ENCODE results near the gene EPHA1. TPM values are rescaled to one million over a fixed set of nuclear protein-coding genes. Genes with fewer than 3 reads are reported as not detected.

EPHA1 gene
- total RNA-seq, 2 donors from 2014 or later: 1.8 to 2.4 TPM

DNA sequence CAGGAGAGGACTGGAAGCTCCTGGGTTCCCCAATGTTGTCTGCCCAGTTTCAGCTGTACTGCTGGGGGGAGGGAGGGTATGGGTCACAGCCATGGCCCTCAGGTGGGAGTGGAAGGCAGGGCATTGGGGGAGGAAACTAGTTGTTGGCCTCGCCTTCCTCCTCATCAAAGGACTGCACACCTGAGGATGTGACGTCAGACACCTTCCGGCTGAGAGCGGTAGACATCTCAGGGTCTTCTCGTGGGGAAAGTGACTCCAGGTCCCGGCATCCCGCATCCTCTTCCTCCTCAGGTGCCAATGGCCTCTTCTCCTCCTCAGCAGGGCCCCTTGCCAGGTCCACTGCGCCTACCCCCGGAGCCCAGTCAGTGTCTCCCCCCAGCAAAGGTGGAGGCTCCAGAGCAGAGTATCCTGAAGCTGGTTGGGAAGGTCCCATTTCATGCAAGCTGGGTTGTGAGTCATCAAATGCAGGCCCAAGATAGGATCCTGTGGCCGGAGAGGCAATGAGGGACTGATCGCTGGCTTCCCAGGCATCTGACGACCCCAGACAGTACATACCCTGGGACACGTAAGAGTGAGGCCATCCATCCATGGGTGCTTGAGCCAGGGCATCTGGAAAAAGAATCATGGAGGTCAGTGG, 52.1 kb downstream of the EPHA1 start:
- Mint-ChIP-seq H3K27ac (no peak overlapping the region), H3K9me3 (no peaks in the 10 kb centered on the region), H3K36me3 (no peaks in the 10 kb centered on the region)
- no peak for DNase-seq (ENCODE audit: low spot score in 2 of 2)
- ATAC-seq: no peak

DNA sequence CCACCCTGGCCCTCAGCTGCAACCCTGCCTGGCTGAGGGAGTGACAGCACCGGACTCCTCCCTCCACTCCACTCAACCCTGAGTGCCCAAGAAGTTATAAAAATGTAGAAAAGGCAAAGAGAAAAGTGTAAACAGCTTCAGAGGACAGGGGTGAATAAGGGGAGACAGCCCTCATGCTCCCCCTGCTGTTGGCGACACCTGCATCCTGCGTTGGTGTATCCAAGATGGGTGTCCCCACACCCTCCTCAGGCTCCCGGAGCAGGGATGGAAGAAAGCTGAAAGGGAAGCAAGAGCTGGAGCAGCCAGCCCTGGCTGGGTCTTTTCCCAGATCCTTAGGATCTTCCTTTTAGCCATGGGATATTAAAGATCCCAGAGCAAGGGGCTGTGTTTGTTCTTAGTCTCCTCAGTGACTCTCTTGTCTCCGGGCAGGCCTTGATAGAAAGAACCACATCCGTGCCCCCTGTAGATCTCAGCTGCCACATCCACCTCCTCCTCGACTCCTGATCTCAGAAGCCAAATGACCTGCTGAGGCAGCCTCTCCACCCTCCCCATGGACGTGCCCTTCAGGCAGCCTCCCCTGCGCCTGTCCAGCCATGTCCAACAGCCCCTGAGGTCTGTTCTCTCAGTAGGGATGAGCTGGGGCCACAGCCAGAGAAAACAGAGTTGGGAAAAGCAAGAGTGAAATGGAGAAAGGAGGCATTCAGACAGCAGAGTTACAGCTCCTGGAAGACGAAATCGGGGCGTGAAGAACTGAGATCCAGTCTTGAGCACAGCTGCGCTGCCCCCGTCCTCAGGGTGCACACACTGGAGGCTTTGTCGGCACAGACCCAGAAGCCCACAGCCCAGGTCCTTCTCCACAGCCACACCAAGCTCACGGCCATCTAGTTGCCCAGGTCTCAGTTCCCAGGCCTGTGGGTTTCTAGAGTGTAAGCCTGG, 52.9 kb downstream of the EPHA1 start:
- DNase-seq (ENCODE audit: low spot score in 2 of 2): no peak
- ATAC-seq: no peak
- Mint-ChIP-seq H3K9me3 (no peaks in the 10 kb centered on the region), H3K36me3 (no peaks in the 10 kb centered on the region), H3K27ac (no peak overlapping the region)

DNA sequence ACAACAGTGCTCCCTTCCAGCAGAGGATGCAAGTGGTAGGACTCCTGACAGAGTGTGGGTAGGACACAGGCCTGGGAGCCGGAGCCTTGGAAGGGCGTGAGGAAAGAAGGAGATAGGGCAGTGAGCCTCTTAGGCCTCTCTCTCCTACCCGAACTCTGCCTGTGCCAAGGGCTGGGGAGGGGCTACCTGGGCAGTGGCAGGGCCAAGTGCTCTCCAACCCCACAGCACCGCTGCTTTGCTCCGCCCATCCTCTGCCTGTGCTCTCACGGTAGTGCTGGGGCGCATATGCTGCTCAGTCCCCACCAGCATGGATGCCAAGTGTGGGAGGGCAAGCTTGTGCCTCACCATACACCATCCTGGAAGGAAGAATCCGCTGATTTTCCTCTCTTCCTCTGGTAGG, 53.7 kb downstream of the EPHA1 start:
- DNase-seq (ENCODE audit: low spot score in 2 of 2): no peak
- no peaks in the 10 kb centered on the region for H3K36me3 Mint-ChIP-seq
- ATAC-seq: no peak
- no peaks in the 10 kb centered on the region for H3K9me3 Mint-ChIP-seq
- no peak overlapping the region for H3K27ac Mint-ChIP-seq

DNA sequence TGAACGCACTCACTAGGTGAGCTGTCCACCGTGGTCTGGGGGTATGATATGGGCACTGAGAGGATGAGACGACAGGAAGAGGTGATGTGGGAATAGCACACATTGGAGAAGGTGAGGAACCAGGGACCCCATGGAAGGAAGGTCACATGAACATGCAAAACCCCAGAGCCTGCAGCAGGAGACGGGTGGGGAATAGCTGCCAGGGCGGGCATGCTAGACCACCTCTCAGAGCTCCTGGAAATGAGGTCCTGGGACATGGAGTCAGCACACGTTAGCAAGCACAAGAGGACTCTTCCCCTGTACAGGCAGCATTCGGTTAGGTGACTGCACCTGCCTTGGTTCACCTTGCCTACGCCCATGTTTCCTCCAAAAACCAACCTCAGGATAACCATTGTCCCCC, 54.3 kb downstream of the EPHA1 start:
- ATAC-seq (no peak), DNase-seq (ENCODE audit: low spot score in 2 of 2) (no peak)
- Mint-ChIP-seq H3K36me3 (no peaks in the 10 kb centered on the region), H3K27ac (no peak overlapping the region), H3K9me3 (no peaks in the 10 kb centered on the region)

DNA sequence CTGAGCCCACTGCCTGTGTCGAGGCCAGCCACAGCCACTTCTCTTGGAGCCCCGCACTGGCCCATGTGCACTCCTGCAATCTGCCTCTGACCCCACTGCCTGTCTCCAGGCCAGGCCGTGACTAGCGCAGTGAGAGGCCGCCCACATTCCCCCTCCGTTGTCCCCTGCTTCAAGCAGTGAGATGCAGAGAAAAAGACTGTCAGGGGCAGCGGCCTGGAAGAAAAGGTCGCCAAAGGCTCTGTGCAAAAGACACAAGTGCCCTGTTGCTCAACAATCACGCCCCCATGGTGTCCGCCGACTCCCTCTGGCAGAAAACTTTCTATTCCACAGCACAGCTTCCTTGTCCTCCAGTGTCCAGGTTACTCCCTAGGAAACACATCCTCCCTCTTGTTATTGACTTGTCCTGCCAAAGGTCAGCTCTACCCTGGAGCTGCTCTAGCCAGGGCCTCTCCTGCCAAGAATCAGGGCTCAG, 56.1 kb downstream of the EPHA1 start:
- DNase-seq (ENCODE audit: low spot score in 2 of 2) (no peak), ATAC-seq (no peak)
- Mint-ChIP-seq H3K36me3 (no peaks in the 10 kb centered on the region), H3K27ac (no peak overlapping the region), H3K9me3 (no peaks in the 10 kb centered on the region)

DNA sequence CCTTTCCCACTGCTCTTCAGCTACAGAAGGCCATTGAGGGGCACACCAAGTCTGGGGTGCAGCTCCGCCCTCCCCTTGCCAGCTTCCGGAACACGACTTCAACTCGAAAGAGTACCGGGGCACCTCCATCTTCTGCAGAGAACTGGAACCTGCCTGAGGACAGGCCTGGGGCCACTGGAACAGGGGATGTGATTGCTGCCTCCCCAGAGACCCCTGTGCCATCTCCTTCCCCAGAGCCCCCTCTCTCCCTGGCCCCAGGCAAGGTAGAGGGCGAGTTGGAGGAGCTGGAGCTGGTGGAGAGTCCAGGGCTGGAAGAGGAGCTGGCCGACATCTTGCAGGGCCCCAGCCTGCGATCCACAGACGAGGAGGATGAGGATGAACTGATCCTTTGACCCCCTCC, 57.1 kb downstream of the EPHA1 start:
- DNase-seq (ENCODE audit: low spot score in 2 of 2) (no peak), ATAC-seq (no peak)
- Mint-ChIP-seq H3K36me3 (no peaks in the 10 kb centered on the region), H3K27ac (no peak overlapping the region), H3K9me3 (no peaks in the 10 kb centered on the region)

DNA sequence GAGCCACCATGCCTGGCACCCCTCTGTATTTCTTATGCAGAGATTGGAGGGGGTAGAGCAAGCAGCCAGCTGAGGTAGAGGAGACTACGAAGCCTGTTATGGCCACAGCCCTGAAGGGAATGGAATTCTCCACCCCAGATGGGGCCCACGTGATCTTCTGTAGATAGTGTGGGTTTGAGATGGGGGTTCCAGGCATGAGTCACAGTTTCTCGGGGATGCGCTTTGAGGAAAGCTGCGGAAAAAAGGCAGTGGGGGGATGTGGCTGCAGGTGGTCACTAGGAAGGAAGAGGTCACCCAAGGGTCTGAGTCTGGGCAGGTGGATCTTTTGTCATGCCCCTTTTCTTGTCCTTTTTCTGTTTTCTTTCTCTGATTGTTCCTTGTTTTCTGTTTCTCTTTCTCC, 57.6 kb downstream of the EPHA1 start:
- ATAC-seq (no peak), DNase-seq (ENCODE audit: low spot score in 2 of 2) (no peak)
- H3K9me3 Mint-ChIP-seq: no peaks in the 10 kb centered on the region
- no peak overlapping the region for H3K27ac Mint-ChIP-seq
- no peaks in the 10 kb centered on the region for H3K36me3 Mint-ChIP-seq

DNA sequence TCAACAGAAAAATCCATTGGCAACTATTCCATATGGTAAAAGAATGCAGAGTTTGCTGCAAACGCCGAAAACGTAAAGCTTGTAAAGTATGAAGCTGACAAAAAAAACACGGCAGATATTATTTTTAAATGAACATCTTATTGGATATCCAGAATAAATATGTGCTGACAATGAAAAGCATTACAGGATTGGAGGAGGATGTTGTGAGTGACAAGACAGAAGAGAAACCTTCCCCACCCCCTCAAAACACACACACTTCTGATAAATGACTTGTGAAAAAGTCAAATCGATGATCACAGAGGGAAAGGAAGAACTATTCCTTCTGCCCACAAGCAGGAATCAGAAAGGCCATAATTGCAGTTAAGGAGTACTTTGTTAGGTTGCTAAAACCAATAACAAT, 60.7 kb downstream of the EPHA1 start:
- DNase-seq (ENCODE audit: low spot score in 2 of 2) (no peak), ATAC-seq (no peak)
- Mint-ChIP-seq H3K9me3 (no peaks in the 10 kb centered on the region), H3K27ac (no peak overlapping the region), H3K36me3 (no peaks in the 10 kb centered on the region)

DNA sequence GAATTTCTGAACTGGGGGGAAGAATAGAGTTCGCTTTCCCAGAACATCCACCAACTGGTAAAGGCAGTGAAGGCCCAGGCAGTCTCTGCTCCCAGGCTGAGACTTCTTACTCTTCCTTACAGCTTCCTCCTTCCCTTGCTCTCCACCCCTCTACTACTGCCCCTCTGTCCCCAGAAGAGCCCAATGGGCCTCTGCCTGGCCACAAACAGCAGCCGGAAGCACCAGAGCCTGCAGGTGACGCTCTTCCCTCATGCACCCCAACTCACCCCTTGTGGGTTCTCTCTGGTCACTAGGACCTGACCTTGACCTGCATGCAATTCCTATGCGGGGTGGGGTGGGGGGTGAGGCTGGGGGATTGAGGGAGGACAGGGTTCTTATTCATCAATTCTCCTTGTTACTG, 62.6 kb downstream of the EPHA1 start:
- Mint-ChIP-seq H3K27ac (peak overlapping the region in 1 of 2 donors; percentile 72), H3K36me3 (no peaks in the 10 kb centered on the region), H3K9me3 (no peaks in the 10 kb centered on the region)
- DNase-seq (ENCODE audit: low spot score in 2 of 2): no peak
- no peak for ATAC-seq

DNA sequence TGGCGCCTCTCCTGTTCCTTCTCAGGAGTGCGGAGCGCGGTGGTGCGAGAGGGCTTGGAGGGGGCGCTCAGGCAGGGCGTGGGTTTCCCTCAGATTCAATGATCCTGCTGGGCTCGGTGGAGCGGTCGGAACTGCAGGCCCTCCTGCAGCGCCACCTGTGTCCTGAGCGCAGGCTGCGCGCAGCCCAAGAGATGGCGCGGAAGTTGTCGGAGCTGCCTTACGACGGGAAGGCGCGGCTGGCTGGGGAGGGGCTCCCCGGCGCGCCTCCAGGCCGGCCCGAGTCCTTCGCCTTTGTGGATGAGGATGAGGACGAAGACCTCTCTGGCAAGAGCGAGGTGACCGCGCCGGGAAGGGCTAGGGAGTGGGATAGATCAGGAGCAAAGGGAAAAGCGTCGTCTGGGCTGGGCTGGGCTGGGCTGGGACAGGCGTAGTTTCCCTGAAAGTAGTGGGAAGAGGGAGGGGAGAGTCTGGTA, 63.2 kb downstream of the EPHA1 start:
- ATAC-seq: peak; percentile 99 to 100
- peak overlapping the region in 1 of 2 donors; percentile 70 for H3K27ac Mint-ChIP-seq
- no peaks in the 10 kb centered on the region for H3K36me3 Mint-ChIP-seq

DNA sequence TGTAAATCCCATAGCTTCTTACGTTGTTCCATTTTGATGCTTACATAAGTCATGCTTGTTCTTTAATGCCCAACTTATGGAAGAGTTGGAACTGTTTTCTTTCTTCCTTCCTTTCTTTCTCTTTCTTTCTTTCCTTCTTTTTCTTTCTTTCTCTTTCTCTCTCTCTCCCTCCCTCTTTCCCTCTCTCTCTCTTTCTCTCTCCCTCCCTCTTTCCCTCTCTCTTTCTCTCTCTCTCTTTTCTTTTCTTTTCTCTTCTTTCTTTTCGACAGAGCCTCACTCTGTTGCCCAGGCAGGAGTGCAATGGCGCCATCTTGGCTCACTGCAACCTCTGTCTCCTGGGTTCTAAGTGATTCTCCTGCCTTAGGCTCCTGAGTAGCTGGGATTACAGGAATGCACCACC, 65.1 kb downstream of the EPHA1 start:
- Mint-ChIP-seq H3K27ac (no peak overlapping the region), H3K36me3 (no peaks in the 10 kb centered on the region), H3K9me3 (no peaks in the 10 kb centered on the region)
- ATAC-seq (no peak), DNase-seq (ENCODE audit: low spot score in 2 of 2) (no peak)

More for the DNA sequence above, 63.2 kb downstream of the EPHA1 start:
- no peaks in the 10 kb centered on the region for H3K9me3 Mint-ChIP-seq
- peak; percentile 64 to 66 for DNase-seq (ENCODE audit: low spot score in 2 of 2)

DNA sequence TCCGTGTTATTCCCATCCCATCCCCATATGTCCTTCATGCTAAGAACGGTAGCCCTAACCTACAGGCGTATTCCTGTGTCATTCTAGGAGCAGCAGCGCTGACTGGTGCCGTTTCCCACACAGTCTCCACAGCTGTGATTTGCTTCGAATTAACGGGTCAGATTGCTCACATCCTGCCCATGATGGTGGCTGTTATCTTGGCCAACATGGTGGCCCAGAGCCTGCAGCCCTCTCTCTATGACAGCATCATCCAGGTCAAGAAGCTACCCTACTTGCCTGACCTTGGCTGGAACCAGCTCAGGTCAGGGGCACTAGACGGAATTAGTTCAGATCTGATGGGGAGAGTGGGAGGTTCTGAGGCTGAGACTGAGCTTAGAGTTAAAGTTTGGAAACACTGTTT, 66.8 kb downstream of the EPHA1 start:
- Mint-ChIP-seq H3K27ac (no peak overlapping the region), H3K9me3 (no peaks in the 10 kb centered on the region), H3K36me3 (no peaks in the 10 kb centered on the region)
- ATAC-seq (no peak), DNase-seq (ENCODE audit: low spot score in 2 of 2) (no peak)

Other genes with a start within 250 kb of the EPHA1 start
- gene TAS2R39, start 225.4 kb downstream of the EPHA1 start, total RNA-seq: not detected
- gene TAS2R40, start 186.8 kb downstream of the EPHA1 start, total RNA-seq: not detected
- gene GSTK1, start 145.4 kb downstream of the EPHA1 start, total RNA-seq: 100 to 1,000 TPM; 140 to 238 TPM
- gene TMEM139, start 123.9 kb downstream of the EPHA1 start, total RNA-seq: 1 to 10 TPM; 1.3 to 1.6 TPM
- 100 to 1,000 TPM in 1 of 2 donors, 10 to 100 TPM in 1; 82.0 to 118 TPM for gene CASP2, start 120.5 kb downstream of the EPHA1 start, total RNA-seq
- under 1 TPM; 0.12 to 0.16 TPM for gene CLCN1, start 92.7 kb downstream of the EPHA1 start, total RNA-seq
- gene FAM131B, start 46.1 kb downstream of the EPHA1 start, total RNA-seq: 1 to 10 TPM in 1 of 2 donors, under 1 TPM in 1; 0.77 to 2.1 TPM
- gene ZYX, start 27.5 kb downstream of the EPHA1 start, total RNA-seq: 100 to 1,000 TPM in 1 of 2 donors, 10 to 100 TPM in 1; 75.9 to 146 TPM
- not detected for gene TAS2R60, start 34.6 kb upstream of the EPHA1 start, total RNA-seq
- not detected for gene TAS2R41, start 69.0 kb upstream of the EPHA1 start, total RNA-seq
- 1 to 10 TPM in 1 of 2 donors, not detected in 1; 2.1 TPM for gene CTAGE15, start 162.9 kb upstream of the EPHA1 start, total RNA-seq
- gene TCAF2, start 212.1 kb upstream of the EPHA1 start, total RNA-seq: 10 to 100 TPM in 1 of 2 donors, 1 to 10 TPM in 1; 9.8 to 73.2 TPM